Mammary microvascular endothelial cell (primary cell): ENCODE measurements around the gene LPCAT3. TPM values are rescaled to one million over a fixed set of nuclear protein-coding genes. Genes with fewer than 3 reads are reported as not detected.

Experiments
- total RNA-seq: library from RNA; depleted of rRNA; stranded (reverse); fragments of >200 nt; gene quantifications from 2 replicates; pipeline ENCODE4 v1.2.3, GENCODE V29; 2015

Gene LPCAT3, protein sequence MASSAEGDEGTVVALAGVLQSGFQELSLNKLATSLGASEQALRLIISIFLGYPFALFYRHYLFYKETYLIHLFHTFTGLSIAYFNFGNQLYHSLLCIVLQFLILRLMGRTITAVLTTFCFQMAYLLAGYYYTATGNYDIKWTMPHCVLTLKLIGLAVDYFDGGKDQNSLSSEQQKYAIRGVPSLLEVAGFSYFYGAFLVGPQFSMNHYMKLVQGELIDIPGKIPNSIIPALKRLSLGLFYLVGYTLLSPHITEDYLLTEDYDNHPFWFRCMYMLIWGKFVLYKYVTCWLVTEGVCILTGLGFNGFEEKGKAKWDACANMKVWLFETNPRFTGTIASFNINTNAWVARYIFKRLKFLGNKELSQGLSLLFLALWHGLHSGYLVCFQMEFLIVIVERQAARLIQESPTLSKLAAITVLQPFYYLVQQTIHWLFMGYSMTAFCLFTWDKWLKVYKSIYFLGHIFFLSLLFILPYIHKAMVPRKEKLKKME
- total RNA-seq: 25.5 and 28.0 TPM in 2 replicates

DNA sequence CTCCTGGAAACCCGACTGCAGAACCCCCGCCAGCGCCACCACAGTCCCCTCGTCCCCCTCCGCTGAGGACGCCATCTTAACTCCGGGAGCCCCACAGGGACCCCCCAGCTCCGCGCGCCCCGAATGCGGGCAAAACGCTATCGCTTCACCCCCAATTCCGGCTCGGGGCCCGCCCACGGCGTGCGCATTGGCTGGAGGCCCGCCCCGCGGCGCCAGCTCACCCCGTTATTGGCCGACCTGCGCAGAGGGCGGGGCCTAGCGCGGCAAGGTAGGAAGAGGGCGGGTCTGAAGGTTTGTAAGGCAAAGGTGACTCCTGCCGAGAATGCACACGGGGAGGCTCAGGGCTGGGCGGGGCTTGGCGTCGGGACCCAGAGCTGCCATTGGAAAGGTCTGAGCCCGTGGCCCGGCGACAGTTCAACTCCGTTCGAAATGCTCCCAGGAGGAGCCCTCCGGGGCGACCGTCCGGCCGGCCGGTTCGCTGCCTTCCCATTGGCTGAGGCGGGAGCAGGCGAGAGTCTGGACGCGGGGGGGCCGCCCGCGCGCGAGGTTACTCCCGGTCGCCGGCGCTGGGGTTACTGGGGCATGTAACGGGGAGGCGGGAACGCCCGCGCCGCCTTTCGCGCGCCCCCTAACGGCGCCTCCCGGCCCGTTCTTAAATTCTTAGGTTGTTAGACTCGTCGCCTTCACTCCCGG, at the start of gene LPCAT3:
TSS of gene LPCAT3 (minus strand) at position 127 of the 693 bp plus-strand sequence. CDS start at position 75, 52 bp downstream.

DNA sequence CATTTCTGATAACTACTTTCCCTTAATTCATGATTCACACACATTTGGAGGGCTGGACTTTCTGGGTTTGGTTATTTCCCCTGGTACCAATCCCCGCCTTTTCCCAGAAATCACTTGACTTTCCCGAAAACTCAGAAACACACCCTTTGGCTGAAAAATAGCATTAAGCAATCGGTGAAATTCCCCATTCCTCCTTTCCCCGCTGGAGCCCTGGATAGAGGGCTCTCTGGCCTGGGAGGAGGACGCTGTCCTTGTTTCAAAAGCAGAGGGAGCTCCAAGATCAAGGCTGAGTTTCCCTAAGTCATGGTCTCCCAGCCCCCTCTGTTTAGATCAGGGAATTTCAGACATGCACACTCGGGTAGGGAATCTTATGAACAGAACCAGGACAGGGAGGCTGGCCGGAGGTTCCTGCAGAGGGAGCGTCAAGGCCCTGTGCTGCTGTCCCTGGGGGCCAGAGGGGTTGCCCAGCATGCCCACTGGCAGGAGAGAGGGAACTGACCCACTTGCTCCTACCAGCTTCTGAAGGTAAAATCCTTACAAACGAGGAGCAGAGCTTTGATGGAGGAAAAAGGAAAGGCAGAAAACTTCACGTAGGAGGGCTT, 42.2 kb upstream of the LPCAT3 start, which contains the start of gene C1S:
TSS of gene C1S (plus strand) at position 366 of the 602 bp plus-strand sequence. CDS start 1,195 bp downstream, outside the sequence.

DNA sequence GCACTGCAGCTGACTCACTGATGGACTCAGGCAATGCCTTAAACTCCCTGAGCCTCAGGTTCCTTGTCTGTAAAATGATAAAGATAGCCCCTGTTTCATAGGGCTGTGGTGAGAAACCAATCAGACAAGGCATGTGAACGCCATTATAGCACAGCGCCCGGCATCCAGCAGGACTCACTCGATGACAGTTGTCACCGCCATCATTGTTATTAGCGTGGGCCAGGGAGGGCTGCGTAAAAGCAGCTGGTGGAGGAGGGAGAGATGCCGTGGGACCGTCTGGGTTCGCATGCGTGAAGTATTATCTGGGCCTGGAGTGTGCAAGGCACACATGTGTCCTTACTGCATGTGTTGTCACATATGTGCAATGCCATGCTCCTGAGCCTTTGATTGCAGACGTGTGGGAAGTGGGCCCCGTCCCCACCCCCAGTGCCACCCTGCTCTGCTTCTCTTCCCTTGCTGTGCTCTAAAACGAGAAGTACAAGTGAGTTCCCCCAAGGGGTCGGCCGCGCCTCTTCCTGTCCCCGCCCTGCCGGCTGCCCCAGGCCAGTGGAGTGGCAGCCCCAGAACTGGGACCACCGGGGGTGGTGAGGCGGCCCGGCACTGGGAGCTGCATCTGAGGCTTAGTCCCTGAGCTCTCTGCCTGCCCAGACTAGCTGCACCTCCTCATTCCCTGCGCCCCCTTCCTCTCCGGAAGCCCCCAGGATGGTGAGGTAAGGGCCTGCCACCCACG, 67.3 kb downstream of the LPCAT3 start, which contains the start of gene PTPN6:
TSS of gene PTPN6 (plus strand) at position 546 of the 730 bp plus-strand sequence. CDS start at position 703, 157 bp downstream.

DNA sequence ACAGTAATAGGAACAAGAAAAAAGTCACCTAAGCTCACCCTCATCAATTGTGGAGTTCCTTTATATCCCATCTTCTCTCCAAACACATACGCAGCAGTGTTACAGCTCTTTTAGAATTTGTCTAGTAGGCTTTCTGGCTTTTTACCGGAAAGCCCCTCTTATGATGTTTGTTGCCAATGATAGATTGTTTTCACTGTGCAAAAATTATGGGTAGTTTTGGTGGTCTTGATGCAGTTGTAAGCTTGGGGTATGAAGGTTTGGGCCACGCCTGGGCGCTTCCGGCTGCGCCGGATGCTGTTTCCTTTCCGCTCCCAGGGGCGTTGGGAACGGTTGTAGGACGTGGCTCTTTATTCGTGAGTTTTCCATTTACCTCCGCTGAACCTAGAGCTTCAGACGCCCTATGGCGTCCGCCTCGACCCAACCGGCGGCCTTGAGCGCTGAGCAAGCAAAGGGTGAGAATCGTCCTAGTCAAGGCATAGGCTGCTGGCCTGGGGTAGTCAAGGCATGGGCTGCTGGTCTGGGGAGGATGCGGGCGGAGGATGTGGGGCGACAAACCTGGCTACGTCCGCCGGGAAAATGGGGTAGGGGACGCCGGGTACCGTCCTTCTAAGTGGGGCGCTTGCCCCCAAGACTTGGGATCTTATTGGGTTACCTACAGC, 74.4 kb downstream of the LPCAT3 start, which contains the start of the genes C12orf57 and RNU7-1:
TSS of gene C12orf57 (plus strand) at position 301 of the 659 bp plus-strand sequence. CDS start at position 401, 100 bp downstream.
TSS of gene RNU7-1 (plus strand) at position 95 of the 659 bp plus-strand sequence.

DNA sequence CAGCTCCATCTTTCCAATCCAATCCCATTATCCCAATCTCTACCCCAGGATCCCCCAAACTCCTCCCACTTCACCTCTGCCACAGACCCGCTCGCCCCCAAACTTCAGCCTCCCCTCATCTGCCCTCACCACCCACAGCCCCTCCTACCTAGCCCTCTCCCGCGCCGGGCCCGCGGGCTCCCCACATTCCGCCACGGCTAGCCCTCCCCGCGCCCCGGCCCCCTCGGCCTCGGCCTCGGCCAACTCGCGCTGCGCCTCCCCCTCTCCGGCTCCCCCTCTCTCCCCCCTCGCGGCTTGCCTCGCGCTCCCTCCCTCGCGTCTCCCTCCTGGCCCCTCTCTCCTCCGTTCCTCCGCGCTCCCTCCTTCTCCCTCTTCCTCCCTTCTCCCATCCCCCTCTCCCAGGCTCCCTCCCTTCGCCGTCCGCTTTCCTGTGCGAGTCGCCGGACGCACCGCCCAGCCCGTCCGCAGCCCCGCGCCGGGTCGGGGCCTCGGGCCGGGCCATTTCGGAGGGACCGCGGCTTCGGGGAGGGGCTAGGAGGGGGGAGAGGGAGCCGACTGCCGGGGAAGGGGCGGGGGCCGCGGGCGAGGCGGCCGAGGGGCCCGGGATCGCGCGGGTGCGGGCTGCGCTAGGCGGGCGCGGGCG, 90.8 kb downstream of the LPCAT3 start, which contains the start of gene ATN1:
TSS of gene ATN1 (plus strand) at position 581 of the 643 bp plus-strand sequence. CDS start 6,043 bp downstream, outside the sequence.

Other genes starting within 250 kb of the LPCAT3 start
- gene LAG3, start 246.0 kb downstream of the LPCAT3 start, total RNA-seq: 0.13 TPM in 1 of 2 replicates, not detected in the other
- not detected in 2 replicates for gene CD4, start 228.9 kb downstream of the LPCAT3 start, total RNA-seq
- 0.30 and 0.80 TPM in 2 replicates for gene GPR162, start 196.7 kb downstream of the LPCAT3 start, total RNA-seq
- gene P3H3, start 190.1 kb downstream of the LPCAT3 start, total RNA-seq: 7.5 and 8.8 TPM in 2 replicates
- gene GNB3, start 177.6 kb downstream of the LPCAT3 start, total RNA-seq: 0.10 and 0.20 TPM in 2 replicates
- gene CDCA3, start 167.2 kb downstream of the LPCAT3 start, total RNA-seq: 55.0 and 56.9 TPM in 2 replicates
- gene USP5, start 166.3 kb downstream of the LPCAT3 start, total RNA-seq: 80.9 and 87.7 TPM in 2 replicates
- 1,010 and 1,150 TPM in 2 replicates for gene TPI1, start 150.9 kb downstream of the LPCAT3 start, total RNA-seq
- gene SPSB2, start 145.2 kb downstream of the LPCAT3 start, total RNA-seq: 3.2 and 3.9 TPM in 2 replicates
- 2.8 and 7.1 TPM in 2 replicates for gene LRRC23, start 113.7 kb downstream of the LPCAT3 start, total RNA-seq
- gene ENO2, start 103.9 kb downstream of the LPCAT3 start, total RNA-seq: 6.2 and 6.9 TPM in 2 replicates
- 12.5 and 17.1 TPM in 2 replicates for gene ATN1, start 90.5 kb downstream of the LPCAT3 start, total RNA-seq
- not detected in 2 replicates for gene RNU7-1, start 74.7 kb downstream of the LPCAT3 start, total RNA-seq
- gene C12orf57, start 74.5 kb downstream of the LPCAT3 start, total RNA-seq: 214 and 226 TPM in 2 replicates
- gene PTPN6, start 67.1 kb downstream of the LPCAT3 start, total RNA-seq: 1.2 and 5.3 TPM in 2 replicates
- gene PHB2, start 47.8 kb downstream of the LPCAT3 start, total RNA-seq: 293 and 304 TPM in 2 replicates
- gene EMG1, start 47.6 kb downstream of the LPCAT3 start, total RNA-seq: 51.5 and 63.6 TPM in 2 replicates
- 0.27 and 0.79 TPM in 2 replicates for gene C1S, start 42.2 kb upstream of the LPCAT3 start, total RNA-seq
- gene C1R, start 74.0 kb upstream of the LPCAT3 start, total RNA-seq: 1.9 and 2.5 TPM in 2 replicates
- gene C1RL, start 90.7 kb upstream of the LPCAT3 start, total RNA-seq: 9.0 and 15.5 TPM in 2 replicates
- 0.13 TPM in 1 of 2 replicates, not detected in the other for gene RBP5, start 110.4 kb upstream of the LPCAT3 start, total RNA-seq
- gene CLSTN3, start 111.9 kb upstream of the LPCAT3 start, total RNA-seq: 13.2 and 15.8 TPM in 2 replicates
- 23.8 and 29.2 TPM in 2 replicates for gene PEX5, start 171.2 kb upstream of the LPCAT3 start, total RNA-seq